Thyroid gland (tissue), 4 donors: ENCODE results near the gene MYOM3. TPM values are rescaled to one million over a fixed set of nuclear protein-coding genes. Genes with fewer than 3 reads are reported as not detected.

ENCODE experiments used
- DNase-seq, 2 donors: peaks; one replicate each; pipeline ENCODE4 v3.0.0-alpha.2; 2019
- H3K27ac ChIP-seq, 3 donors: fragments of 200-600 bp; sonication (generic); 1 replicate in 2 of 3; 2 replicates in 1 of 3; pipeline ENCODE4 v1.5.1; 2016 to 2019; ENCODE audit warnings: mild to moderate bottlenecking in 1 of 3, moderate library complexity in 1 of 3
- H3K27me3 ChIP-seq: fragments of 200-600 bp; sonication (generic); one replicate; pipeline ENCODE4 v1.5.1; 2019
- H3K36me3 ChIP-seq, 2 donors: fragments of 200-600 bp; sonication (generic); one replicate each; pipeline ENCODE4 v1.5.1; 2016 to 2019
- H3K4me1 ChIP-seq, 2 donors: fragments of 200-600 bp; sonication (generic); one replicate each; pipeline ENCODE4 v1.5.1; 2017 to 2019
- H3K4me3 ChIP-seq, 3 donors: fragments of 200-600 bp; sonication (generic); replicated peaks in 1 of 3; 1 replicate in 2 of 3; 2 replicates in 1 of 3; pipeline ENCODE4 v1.5.1; 2016; ENCODE audit warnings: mild to moderate bottlenecking in 1 of 3
- H3K9me3 ChIP-seq: fragments of 200-600 bp; sonication (generic); one replicate; pipeline ENCODE4 v1.5.1; 2017
- CTCF ChIP-seq, 6 experiments: fragments of 200-600 bp in 3 of 6; fragments of 450-650 bp in 3 of 6; sonication (generic) in 3 of 6; IDR thresholded peaks; one replicate each; pipeline ENCODE4 v1.5.1; 2016 to 2019; ENCODE audit warnings: antibody characterized with exemption in 6 of 6, mild to moderate bottlenecking in 2 of 6, inconsistent platforms in 1 of 6, moderate library complexity in 1 of 6
- POLR2A ChIP-seq, 2 donors: fragments of 450-650 bp; IDR thresholded peaks; one replicate each; pipeline ENCODE4 v1.6.1; 2017; ENCODE audit warnings: antibody characterized with exemption in 2 of 2, mild to moderate bottlenecking in 2 of 2, moderate library complexity in 1 of 2
- WGBS, 2 donors: methylation state at CpG; one replicate each; pipeline ENCODE4 v1.1.5; 2017; 5-methylcytosine and 5-hydroxymethylcytosine counted together
- intact Hi-C: fragments of 100-400 bp; cut with DNase I; formaldehyde crosslinking; loops from one replicate; pipeline ENCODE4 v1.15.1; 2023
- total RNA-seq, 4 donors: library from RNA; depleted of rRNA; stranded (reverse); fragments of >200 nt; gene quantifications; one replicate each; pipeline ENCODE4 v1.2.3, GENCODE V29; 2016

MYOM3 gene
- total RNA-seq, 4 donors from 2014 or later = 0.11 to 0.54 TPM; not detected in 2

GRCh38 chr1:24074817-24075589, 36.9 kb downstream of the MYOM3 start:
- Histone ChIP-seq H3K27me3 (no peaks in the 10 kb centered on the region), H3K36me3 (no peaks in the 10 kb centered on the region), H3K27ac (no peak overlapping the region), H3K9me3 (no peaks in the 10 kb centered on the region), H3K4me3 (no peak overlapping the region), H3K4me1 (peaks cover 0 to 5% of the 10 kb centered on the region in 2 donors)
- intact Hi-C loops = no loop called here
- no peak for DNase-seq
- WGBS, 2 donors = 86 to 89% methylated on average over 15 of the region's 15 CpGs
- TF ChIP-seq CTCF (IDR thresholded peaks at IDR 0.05) (no peak), POLR2A (IDR thresholded peaks at IDR 0.05) (no peak)

- Histone ChIP-seq H3K4me3 (no peak overlapping the region), H3K36me3 (no peaks in the 10 kb centered on the region), H3K27ac (no peak overlapping the region), H3K9me3 (no peaks in the 10 kb centered on the region), H3K27me3 (no peaks in the 10 kb centered on the region), H3K4me1 (peaks cover 0 to 5% of the 10 kb centered on the region in 2 donors)
- WGBS, 2 donors = 93 to 100% methylated on average over 2 to 5 of the region's 5 CpGs
- DNase-seq = no peak
- intact Hi-C loops = no loop called here
- TF ChIP-seq CTCF (IDR thresholded peaks at IDR 0.05) (no peak), POLR2A (IDR thresholded peaks at IDR 0.05) (no peak)
Measured at GRCh38 chr1:24074196-24074595, 37.7 kb downstream of the MYOM3 start.

- H3K27me3 ChIP-seq = no peaks in the 10 kb centered on the region
- H3K27ac ChIP-seq = no peak overlapping the region
- intact Hi-C loops = no loop called here
- H3K9me3 ChIP-seq = no peaks in the 10 kb centered on the region
- 91 to 94% methylated on average over 4 to 7 of the region's 7 CpGs for WGBS, 2 donors
- H3K4me1 ChIP-seq = peaks cover 0 to 5% of the 10 kb centered on the region in 2 donors
- no peak for TF ChIP-seq POLR2A (IDR thresholded peaks at IDR 0.05)
- TF ChIP-seq CTCF (IDR thresholded peaks at IDR 0.05) = no peak
- H3K36me3 ChIP-seq = no peaks in the 10 kb centered on the region
- no peak overlapping the region for H3K4me3 ChIP-seq
- no peak for DNase-seq
Measured at GRCh38 chr1:24071941-24072340, 40.0 kb downstream of the MYOM3 start.

GRCh38 chr1:24070821-24071393, 41.0 kb downstream of the MYOM3 start:
- intact Hi-C loops = no loop called here
- no peak overlapping the region for H3K27ac ChIP-seq
- WGBS, 2 donors = 14 to 16% methylated on average over 11 to 15 of the region's 15 CpGs

More at GRCh38 chr1:24070821-24071393, 41.0 kb downstream of the MYOM3 start:
- Histone ChIP-seq H3K36me3 (no peaks in the 10 kb centered on the region), H3K9me3 (no peaks in the 10 kb centered on the region), H3K4me1 (peaks cover 0 to 5% of the 10 kb centered on the region in 2 donors), H3K4me3 (no peak overlapping the region), H3K27me3 (no peaks in the 10 kb centered on the region)
- peak; percentile 82 to 87 for DNase-seq
- TF ChIP-seq CTCF (IDR thresholded peaks at IDR 0.05) = peak; percentile 79 to 97 (median 94)
- no peak for TF ChIP-seq POLR2A (IDR thresholded peaks at IDR 0.05)
